SK-N-MC (cell line): ENCODE data around the gene P3H1.

Experiments used
- DNase-seq: peaks from one replicate; pipeline ENCODE4 v3.0.0-alpha.2; 2011; ENCODE audit warnings: low read depth, low spot score
- H3K27ac ChIP-seq: fragments of 200-600 bp; sonication (generic); 2 replicates; pipeline ENCODE4 v1.5.1; 2016; ENCODE audit warnings: mixed run types
- H3K36me3 ChIP-seq: fragments of 200-600 bp; sonication (generic); 2 replicates; pipeline ENCODE4 v1.6.1; 2017; ENCODE audit warnings: antibody characterized with exemption, low read length, mixed read lengths; ENCODE audit not compliant: insufficient read depth
- H3K4me3 ChIP-seq: fragments of 200-600 bp; sonication (generic); 2 replicates; pipeline ENCODE4 v1.5.1; 2016
- H3K9ac ChIP-seq: fragments of 200-600 bp; sonication (generic); 2 replicates; pipeline ENCODE4 v1.8.0; 2017; ENCODE audit warnings: mixed run types, mixed read lengths; ENCODE audit not compliant: insufficient read length
- H3K9me3 ChIP-seq: fragments of 200-600 bp; sonication (generic); 2 replicates; pipeline ENCODE4 v1.6.1; 2017; ENCODE audit warnings: low read depth, mild to moderate bottlenecking, antibody characterized with exemption, low read length, moderate library complexity, mixed read lengths
- EZH2 ChIP-seq: fragments of 200-600 bp; sonication (generic); IDR thresholded peaks from one replicate; pipeline ENCODE4 v1.6.1; 2017; ENCODE audit warnings: antibody characterized with exemption
- FOXP2 ChIP-seq: optimal IDR thresholded peaks from 2 replicates; pipeline ENCODE3; 2011; ENCODE audit warnings: mild to moderate bottlenecking, moderate library complexity; ENCODE audit not compliant: insufficient read depth; ENCODE audit errors: extremely low read length, control extremely low read depth
- POLR2AphosphoS5 ChIP-seq: IDR thresholded peaks from 2 replicates; pipeline ENCODE4 v1.6.1; 2012; ENCODE audit warnings: mild to moderate bottlenecking, low read depth, low read length, borderline replicate concordance

The P3H1 gene

DNA sequence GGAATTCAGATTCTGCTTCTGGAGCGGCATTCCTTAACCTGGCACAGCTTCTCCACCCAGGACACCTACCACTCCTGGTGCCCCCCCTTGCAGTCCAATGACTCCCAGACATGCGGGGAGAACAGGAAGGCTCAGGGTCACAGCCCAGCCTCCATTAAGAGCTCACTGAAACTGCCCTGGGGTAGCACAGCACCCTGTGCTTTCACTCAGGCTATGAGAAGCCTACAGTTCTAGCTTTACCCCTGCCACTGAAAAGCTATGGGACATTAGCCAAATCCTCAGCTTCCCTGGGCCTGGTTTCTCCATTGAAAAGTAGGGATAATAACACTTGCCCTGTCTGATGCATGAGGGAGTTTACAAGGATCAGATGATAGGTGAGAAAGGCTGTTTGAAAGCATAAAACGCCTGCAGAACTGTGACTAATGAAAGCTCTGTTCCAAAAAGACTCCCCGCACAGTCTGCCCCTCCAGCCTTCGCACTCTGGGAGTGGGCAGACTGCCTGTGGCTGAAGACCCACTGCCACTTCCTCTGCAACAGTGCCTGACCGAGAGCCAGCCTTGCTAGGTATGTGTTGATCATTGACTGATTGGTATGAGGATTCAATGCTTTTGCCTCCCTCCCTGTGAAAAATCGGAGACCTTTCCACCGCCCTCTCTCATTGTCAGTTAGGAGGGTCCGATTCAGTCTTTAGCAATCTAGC is 24.1 kb downstream of the P3H1 start:
- no peak for TF ChIP-seq POLR2AphosphoS5
- TF ChIP-seq EZH2: no peak
- no peak for TF ChIP-seq FOXP2
- DNase-seq: no peak
- Histone ChIP-seq H3K9ac (no peak overlapping the region), H3K27ac (peak overlapping the region; percentile 43; the same call in 1 of the 2 replicates), H3K4me3 (no peak overlapping the region), H3K9me3 (no peaks in the 10 kb centered on the region), H3K36me3 (no peaks in the 10 kb centered on the region; the same call in 1 of the 2 replicates)

DNA sequence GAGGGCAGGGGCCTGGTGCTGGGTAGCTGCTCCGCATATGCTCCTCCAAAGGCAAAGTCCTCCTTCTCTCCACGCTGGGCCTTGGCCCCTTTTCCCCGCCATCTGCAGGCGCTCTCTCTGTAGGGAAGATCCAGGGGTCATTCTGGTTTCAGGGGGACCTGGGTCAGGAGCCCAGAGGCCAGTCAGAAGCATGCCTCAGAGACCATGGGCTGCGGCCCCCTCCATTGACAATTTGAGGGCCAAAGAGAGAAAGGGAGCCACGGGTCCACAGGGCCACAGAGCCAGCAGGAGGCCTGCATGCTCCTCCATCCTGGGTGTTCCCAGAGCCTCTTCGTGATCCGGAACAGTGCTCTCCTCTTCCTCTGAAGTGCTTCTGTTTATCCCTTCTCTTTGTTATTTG is 24.7 kb downstream of the P3H1 start:
- TF ChIP-seq FOXP2 (no peak), EZH2 (no peak)
- H3K4me3 ChIP-seq: no peak overlapping the region
- no peak for DNase-seq
- no peak overlapping the region for H3K9ac ChIP-seq
- no peak overlapping the region for H3K27ac ChIP-seq
- no peaks in the 10 kb centered on the region; the same call in 1 of the 2 replicates for H3K36me3 ChIP-seq
- H3K9me3 ChIP-seq: no peaks in the 10 kb centered on the region

DNA sequence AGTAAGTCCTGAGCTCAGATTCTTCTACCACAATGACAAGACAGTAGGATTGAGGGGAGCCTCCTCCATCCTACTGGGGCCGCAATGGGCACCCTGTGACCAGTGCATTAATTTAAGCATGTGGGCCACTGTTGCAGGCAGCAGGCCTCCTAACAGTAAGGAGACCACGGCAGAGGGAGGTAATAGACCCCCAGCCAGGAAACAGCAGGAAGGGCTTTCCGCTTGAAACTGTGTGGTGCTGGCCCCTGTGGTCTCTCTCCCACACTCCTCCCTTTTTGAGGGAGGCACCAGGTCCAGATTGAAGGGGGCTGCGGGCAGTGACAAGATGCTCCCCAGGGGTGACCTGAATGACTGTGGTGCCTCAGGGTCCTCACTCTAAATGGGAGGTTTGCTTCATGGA is 25.1 kb downstream of the P3H1 start:
- H3K27ac ChIP-seq: no peak overlapping the region

DNA sequence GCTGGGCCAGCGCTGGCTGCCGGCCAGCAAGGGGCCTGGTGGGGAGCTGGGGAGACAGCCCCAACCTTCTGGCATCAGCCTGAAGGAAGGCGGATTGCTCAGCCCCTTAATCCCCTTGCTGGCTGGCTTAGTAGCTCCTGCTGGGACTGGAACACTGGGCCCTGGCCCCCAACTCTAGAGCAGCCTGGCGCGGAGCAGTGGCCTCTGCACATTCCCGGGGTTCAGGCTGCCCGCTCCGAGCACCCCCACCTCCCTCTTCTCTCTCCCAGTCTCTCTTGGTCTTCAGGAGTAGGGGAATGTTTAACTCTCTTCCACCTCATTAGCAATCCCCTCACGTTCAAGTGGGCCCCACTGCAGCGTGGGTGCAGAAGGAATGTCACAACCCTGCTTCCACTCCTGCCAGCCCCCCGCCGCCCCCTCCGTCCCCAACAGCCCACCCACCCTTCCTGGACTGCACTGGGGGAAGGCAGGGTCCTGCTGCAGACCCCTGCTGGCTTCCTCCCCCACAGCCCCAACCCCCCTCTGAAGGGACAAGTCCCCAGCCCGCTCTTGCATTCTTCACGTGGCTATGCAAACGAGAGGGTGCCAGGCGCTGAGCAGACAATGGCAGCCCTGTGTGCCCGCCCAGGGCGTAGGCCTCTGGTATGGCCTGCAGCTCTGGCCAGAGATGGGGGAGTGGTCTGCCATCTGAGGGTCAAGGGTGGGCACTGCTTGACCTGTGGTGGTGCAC is 25.8 kb downstream of the P3H1 start:
- Histone ChIP-seq H3K9ac (no peak overlapping the region), H3K9me3 (no peaks in the 10 kb centered on the region), H3K36me3 (no peaks in the 10 kb centered on the region), H3K27ac (no peak overlapping the region), H3K4me3 (no peak overlapping the region)
- TF ChIP-seq FOXP2 (no peak), EZH2 (no peak), POLR2AphosphoS5 (no peak)
- no peak for DNase-seq

More for the DNA sequence above, 25.1 kb downstream of the P3H1 start:
- no peak for DNase-seq
- no peak for TF ChIP-seq POLR2AphosphoS5
- H3K4me3 ChIP-seq: no peak overlapping the region
- H3K9me3 ChIP-seq: no peaks in the 10 kb centered on the region
- H3K9ac ChIP-seq: no peak overlapping the region
- no peaks in the 10 kb centered on the region; the same call in 1 of the 2 replicates for H3K36me3 ChIP-seq

DNA sequence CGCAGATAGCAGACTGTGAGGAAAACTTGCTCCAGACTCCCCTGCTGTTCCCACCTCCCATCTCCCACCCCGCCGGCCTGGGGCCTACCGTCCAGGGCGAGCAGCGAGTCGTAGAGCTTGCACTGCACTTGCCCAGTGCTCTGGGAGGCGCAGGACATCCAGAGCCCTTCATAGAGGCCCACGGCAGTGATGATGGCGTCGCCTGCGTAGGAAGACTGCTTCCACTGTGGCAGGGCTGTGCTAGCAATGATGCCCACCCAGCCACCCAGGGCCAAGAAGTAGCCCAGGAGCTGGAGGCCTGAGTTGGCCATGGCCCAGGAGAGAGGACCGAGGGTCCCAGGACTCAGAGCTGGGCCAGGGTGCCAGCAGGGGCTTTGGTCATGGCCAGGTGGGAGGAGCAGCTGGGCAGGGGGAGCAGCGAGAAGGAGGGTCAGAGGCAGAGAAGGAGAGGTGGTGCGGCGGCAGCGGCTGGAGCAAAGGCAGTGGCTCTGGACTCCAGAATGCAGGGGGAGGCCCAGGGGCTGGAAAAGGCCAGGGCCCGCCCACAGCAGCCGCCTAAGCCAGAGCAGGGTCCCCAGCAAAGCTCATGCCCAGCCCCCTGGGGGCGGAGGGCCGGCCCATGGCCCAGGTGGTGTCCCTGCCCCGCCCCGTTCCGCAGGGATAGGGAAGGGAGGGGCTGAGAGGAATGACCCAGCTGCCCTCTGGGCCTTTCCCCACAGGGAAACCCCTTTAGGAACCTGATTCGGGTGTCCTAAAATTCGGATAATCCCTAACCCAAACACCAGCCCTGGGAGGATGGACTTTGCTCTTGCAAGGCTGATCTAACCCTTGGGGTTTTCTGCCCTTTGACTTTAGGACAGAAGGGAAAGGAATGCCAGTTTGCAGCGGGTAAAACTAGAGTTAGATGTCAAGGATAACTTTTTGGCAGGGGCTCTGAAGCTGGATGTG is 26.8 kb downstream of the P3H1 start, which contains the start of gene CLDN19:
Gene CLDN19 (minus strand): TSS at position 484 of the 948 bp plus-strand sequence. CDS start 173 bp downstream, at position 311.
- no peak within 1 kb of the TSS for H3K27ac ChIP-seq
- no peak within 1 kb of the TSS for H3K9ac ChIP-seq
- H3K4me3 ChIP-seq: no peak within 1 kb of the TSS
- TF ChIP-seq FOXP2 (no peak), EZH2 (no peak), POLR2AphosphoS5 (no peak)
- no peak for DNase-seq
- no peaks in the 10 kb centered on the region for H3K36me3 ChIP-seq
- H3K9me3 ChIP-seq: no peaks in the 10 kb centered on the region

DNA sequence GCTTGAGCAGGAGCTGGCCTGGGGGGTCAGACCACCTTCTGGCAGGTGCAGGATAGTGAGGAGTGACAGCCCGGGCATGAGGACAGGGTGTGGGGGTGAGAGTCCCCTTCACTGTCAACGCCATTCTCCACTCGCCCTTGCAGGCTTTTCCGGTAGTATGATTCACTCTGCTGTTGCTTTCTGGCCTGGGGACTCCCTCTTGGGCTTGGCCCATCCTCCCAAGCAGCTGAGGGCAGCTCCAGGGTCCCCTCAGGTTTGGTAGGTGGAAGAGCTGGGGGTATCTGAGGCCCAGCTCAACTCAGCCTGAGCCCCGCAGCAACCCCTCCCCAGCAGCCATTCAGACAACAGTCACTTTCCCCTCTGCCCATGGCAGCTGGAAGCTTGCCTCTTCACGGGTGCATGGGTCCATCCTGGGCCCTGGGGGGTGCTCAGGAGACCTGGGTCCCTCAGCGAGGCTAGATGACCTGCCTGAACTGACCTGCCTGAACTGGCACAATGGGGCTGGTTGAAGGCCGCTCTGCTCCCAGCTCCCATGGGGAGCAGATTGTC is 28.1 kb downstream of the P3H1 start:
- no peak for DNase-seq
- Histone ChIP-seq H3K9me3 (no peaks in the 10 kb centered on the region), H3K4me3 (no peak overlapping the region), H3K9ac (no peak overlapping the region), H3K27ac (no peak overlapping the region), H3K36me3 (no peaks in the 10 kb centered on the region)
- TF ChIP-seq EZH2 (no peak), POLR2AphosphoS5 (no peak), FOXP2 (no peak)

DNA sequence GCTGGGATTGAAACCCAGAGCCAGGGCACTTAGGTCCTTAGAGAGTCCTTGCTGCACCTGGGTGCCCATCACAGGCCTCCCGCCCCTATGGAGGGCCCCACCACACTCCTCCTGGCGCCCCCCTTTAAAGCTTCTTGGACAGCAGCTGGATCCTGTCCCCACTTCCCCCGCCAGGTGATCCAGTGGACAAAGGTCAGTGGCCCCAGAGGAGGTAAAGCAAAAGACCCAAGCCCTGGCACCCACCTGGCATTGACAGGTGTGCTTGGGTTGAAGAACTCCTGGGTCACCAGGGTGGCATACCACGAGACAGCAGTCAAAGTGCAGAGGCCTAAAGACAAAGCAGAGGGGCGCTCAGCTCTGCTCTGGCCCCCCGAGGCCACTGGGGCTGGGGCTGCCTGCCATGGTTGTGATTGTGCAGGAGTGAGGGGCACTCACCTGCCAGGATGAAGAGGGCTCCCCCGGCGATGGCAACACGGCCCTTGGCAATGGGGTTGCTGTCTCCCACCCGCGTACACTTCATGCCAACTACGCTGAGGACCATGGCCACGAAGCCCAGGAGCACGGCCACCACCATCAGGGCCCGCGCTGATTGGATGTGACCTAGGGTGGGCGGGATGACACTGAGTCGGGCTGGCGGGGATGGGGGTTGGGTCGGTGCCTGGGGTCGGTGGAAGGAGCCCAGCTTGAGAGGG is 28.7 kb downstream of the P3H1 start:
- H3K36me3 ChIP-seq: no peaks in the 10 kb centered on the region
- no peaks in the 10 kb centered on the region for H3K9me3 ChIP-seq
- H3K27ac ChIP-seq: no peak overlapping the region
- H3K4me3 ChIP-seq: no peak overlapping the region
- H3K9ac ChIP-seq: no peak overlapping the region
- no peak for DNase-seq
- TF ChIP-seq EZH2 (no peak), FOXP2 (no peak), POLR2AphosphoS5 (no peak)
